Liver (tissue), 9 donors: ENCODE results near the gene SH3PXD2A. TPM values are rescaled to one million over a fixed set of nuclear protein-coding genes. Genes with fewer than 3 reads are reported as not detected.

Experiments used
- DNase-seq: peaks from one replicate; pipeline ENCODE4 v3.0.0-alpha.2; 2017; ENCODE audit warnings: low spot score
- H3K27ac ChIP-seq, 2 donors: one replicate each; pipeline ENCODE4 v1.7.0; 2013; ENCODE audit warnings: inconsistent platforms in 2 of 2, low read length in 2 of 2, control low read depth in 1 of 2, low read depth in 1 of 2, mild to moderate bottlenecking in 1 of 2
- H3K27me3 ChIP-seq, 4 donors: one replicate each; pipeline versions ENCODE4 v1.6.1 to v1.7.0; 2013; ENCODE audit warnings: low read length in 3 of 4, inconsistent platforms in 1 of 4, mild to moderate bottlenecking in 1 of 4, moderate library complexity in 1 of 4; ENCODE audit not compliant: control insufficient read depth in 4 of 4, insufficient read depth in 4 of 4
- H3K36me3 ChIP-seq, 4 donors: one replicate each; pipeline versions ENCODE4 v1.6.1 to v1.7.0; 2013; ENCODE audit warnings: low read length in 3 of 4, mild to moderate bottlenecking in 3 of 4, low read depth in 1 of 4, moderate library complexity in 1 of 4; ENCODE audit not compliant: control insufficient read depth in 4 of 4, insufficient read depth in 3 of 4
- H3K4me1 ChIP-seq, 4 donors: one replicate each; pipeline versions ENCODE4 v1.6.1 to v1.7.0; 2013; ENCODE audit warnings: low read length in 3 of 4, mild to moderate bottlenecking in 3 of 4, moderate library complexity in 1 of 4; ENCODE audit not compliant: control insufficient read depth in 4 of 4, insufficient read depth in 4 of 4
- H3K4me3 ChIP-seq, 3 donors: one replicate each; pipeline versions ENCODE4 v1.6.1 to v1.7.0; 2013; ENCODE audit warnings: low read length in 3 of 3, control low read depth in 1 of 3, low read depth in 1 of 3, mild to moderate bottlenecking in 1 of 3
- H3K9ac ChIP-seq, 2 donors: one replicate each; pipeline ENCODE4 v1.7.0; 2013; ENCODE audit warnings: low read length in 2 of 2, mild to moderate bottlenecking in 2 of 2, moderate library complexity in 2 of 2, control low read depth in 1 of 2, low read depth in 1 of 2
- H3K9me3 ChIP-seq, 4 donors: one replicate each; pipeline versions ENCODE4 v1.6.1 to v1.7.0; 2013; ENCODE audit warnings: low read length in 3 of 4; ENCODE audit not compliant: control insufficient read depth in 4 of 4
- ATF3 ChIP-seq: IDR thresholded peaks from 2 replicates; pipeline ENCODE4 v1.6.1; 2016; ENCODE audit warnings: antibody characterized with exemption
- CTCF ChIP-seq: fragments of 150-350 bp; IDR thresholded peaks from 2 replicates; pipeline ENCODE4 v1.5.1; 2017; ENCODE audit warnings: improper control_type of control experiment, low read depth, low read length; ENCODE audit not compliant: missing input control
- EGR1 ChIP-seq, 2 donors: IDR thresholded peaks; 2 replicates each; pipeline ENCODE4 v1.6.1; 2016 to 2018; ENCODE audit warnings: antibody characterized with exemption in 2 of 2, low read depth in 2 of 2
- FOXA1 ChIP-seq: IDR thresholded peaks from 2 replicates; pipeline ENCODE4 v1.6.1; 2016; ENCODE audit warnings: antibody characterized with exemption
- FOXA2 ChIP-seq: IDR thresholded peaks from 2 replicates; pipeline ENCODE4 v1.6.1; 2016; ENCODE audit warnings: antibody characterized with exemption
- GABPA ChIP-seq, 2 donors: IDR thresholded peaks in 1 of 2; conservative IDR thresholded peaks in 1 of 2; 2 replicates each; pipeline ENCODE4 v1.6.1; 2016; ENCODE audit warnings: antibody characterized with exemption in 2 of 2, mild to moderate bottlenecking in 1 of 2, moderate library complexity in 1 of 2
- HNF4A ChIP-seq, 2 donors: conservative IDR thresholded peaks; 2 replicates each; pipeline ENCODE4 v1.6.1; 2016; ENCODE audit warnings: antibody characterized with exemption in 2 of 2, mild to moderate bottlenecking in 2 of 2
- HNF4G ChIP-seq: IDR thresholded peaks from 2 replicates; pipeline ENCODE4 v1.6.1; 2016; ENCODE audit warnings: antibody characterized with exemption
- JUND ChIP-seq, 2 donors: IDR thresholded peaks; 2 replicates each; pipeline ENCODE4 v1.6.1; 2016; ENCODE audit warnings: antibody characterized with exemption in 2 of 2
- MAX ChIP-seq: IDR thresholded peaks from 2 replicates; pipeline ENCODE4 v1.6.1; 2016; ENCODE audit warnings: antibody characterized with exemption
- NR2F2 ChIP-seq: IDR thresholded peaks from 2 replicates; pipeline ENCODE4 v1.6.1; 2016; ENCODE audit warnings: antibody characterized with exemption
- RAD21 ChIP-seq, 2 donors: IDR thresholded peaks; 2 replicates each; pipeline ENCODE4 v1.6.1; 2016; ENCODE audit warnings: antibody characterized with exemption in 2 of 2, mild to moderate bottlenecking in 2 of 2
- REST ChIP-seq: IDR thresholded peaks from 2 replicates; pipeline ENCODE4 v1.6.1; 2016; ENCODE audit warnings: antibody characterized with exemption, mild to moderate bottlenecking
- RXRA ChIP-seq, 2 donors: IDR thresholded peaks; 2 replicates each; pipeline ENCODE4 v1.6.1; 2017 to 2018; ENCODE audit warnings: antibody characterized with exemption in 2 of 2, mild to moderate bottlenecking in 1 of 2
- SP1 ChIP-seq: IDR thresholded peaks from 2 replicates; pipeline ENCODE4 v1.6.1; 2018; ENCODE audit warnings: antibody characterized with exemption, mild to moderate bottlenecking
- TAF1 ChIP-seq: conservative IDR thresholded peaks from 2 replicates; pipeline ENCODE4 v1.6.1; 2016; ENCODE audit warnings: antibody characterized with exemption, mild to moderate bottlenecking
- YY1 ChIP-seq: IDR thresholded peaks from 2 replicates; pipeline ENCODE4 v1.6.1; 2016; ENCODE audit warnings: antibody characterized with exemption, mild to moderate bottlenecking
- ZBTB33 ChIP-seq: IDR thresholded peaks from 2 replicates; pipeline ENCODE4 v1.6.1; 2016; ENCODE audit warnings: antibody characterized with exemption
- WGBS: extraction: QIAGEN DNeasy Blood & Tissue Kit; methylation state at CpG from one replicate; pipeline ENCODE4 v1.1.7; 2013; 5-methylcytosine and 5-hydroxymethylcytosine counted together
- polyA plus RNA-seq, 2 donors: library from polyadenylated mRNA; stranded (reverse) in 1 of 2; unstranded in 1 of 2; fragments of 200-250 nt in 1 of 2; fragments of >200 nt in 1 of 2; fragmentation: Nextera tagmentation in 1 of 2; extraction: Ambion mirVana in 1 of 2; gene quantifications; one replicate each; pipeline versions ENCODE4 v1.2.1 to v1.2.3, GENCODE V29; 2013 to 2015
- total RNA-seq, 2 donors: library from RNA; depleted of rRNA; stranded (reverse); fragments of >200 nt; gene quantifications; one replicate each; pipeline ENCODE4 v1.2.3, GENCODE V29; 2014
- donor health status: healthy.
- donor health status: healthy.
- donor health status: healthy.
- donor health status: healthy.
- donor health status: healthy.

Gene SH3PXD2A
- total and polyA plus RNA-seq, 4 donors: 0.82 to 5.5 (median 3.9) TPM

DNA sequence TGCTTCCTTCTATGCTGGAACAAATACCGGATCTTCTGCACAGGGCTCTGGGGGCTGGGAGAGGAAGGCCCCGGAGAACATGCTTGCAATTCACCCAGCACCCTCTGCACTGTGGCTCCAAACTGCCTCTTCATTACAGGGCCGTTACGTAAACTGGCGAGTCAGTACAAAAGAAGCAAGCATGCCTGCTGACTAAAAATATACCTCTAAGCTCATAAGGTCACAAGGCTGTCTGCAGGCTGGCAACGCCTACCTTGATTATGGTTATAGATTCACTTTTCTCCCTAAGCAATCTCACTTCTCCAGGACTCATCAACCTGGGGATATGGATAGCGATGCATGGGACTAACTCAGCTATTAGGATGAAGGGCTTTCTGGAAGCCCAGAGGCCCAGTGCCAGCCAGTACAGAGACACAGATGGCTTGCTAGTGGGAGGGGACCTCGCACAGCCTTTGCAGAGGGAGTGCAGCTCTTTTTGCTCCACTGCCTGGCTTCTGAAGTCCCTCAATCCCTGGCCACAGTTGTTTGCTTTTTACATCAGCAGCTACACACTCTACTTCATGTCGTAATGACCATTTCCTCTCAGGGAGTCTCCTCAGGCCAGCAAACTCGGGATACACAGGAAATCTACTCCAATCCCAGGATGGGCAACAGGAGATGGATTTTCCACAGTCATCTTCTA, 96.1 kb downstream of the SH3PXD2A start:
- 63% methylated on average over 10 of the region's 10 CpGs for WGBS
- Histone ChIP-seq H3K27me3 (no peaks in the 10 kb centered on the region), H3K36me3 (no peaks in the 10 kb centered on the region), H3K9me3 (no peaks in the 10 kb centered on the region), H3K4me3 (no peak overlapping the region), H3K9ac (no peak overlapping the region), H3K4me1 (peaks cover 0 to 19% (median 8%) of the 10 kb centered on the region in 4 donors), H3K27ac (peak overlapping the region; percentile 47 to 51)
- DNase-seq: no peak
- TF ChIP-seq REST: peak; percentile 12
- TF ChIP-seq RAD21 (IDR thresholded peaks at IDR 0.05): peak in 1 of 2 donors; percentile 12
- no peak for TF ChIP-seq EGR1 (IDR thresholded peaks at IDR 0.05; ENCODE audit: low read depth in 2 of 2)

GRCh38 chr10:103758294-103758681, 97.1 kb downstream of the SH3PXD2A start:
- no peaks in the 10 kb centered on the region for H3K9me3 ChIP-seq
- no peak for TF ChIP-seq SP1
- TF ChIP-seq ATF3: no peak
- no peak for TF ChIP-seq RXRA (IDR thresholded peaks at IDR 0.05)
- no peak for TF ChIP-seq FOXA1
- TF ChIP-seq REST: no peak
- no peak for TF ChIP-seq TAF1
- TF ChIP-seq GABPA (IDR thresholded peaks at IDR 0.05 in 1 of 2, conservative IDR thresholded peaks at IDR 0.05 in 1 of 2): no peak
- no peak for TF ChIP-seq HNF4A (conservative IDR thresholded peaks at IDR 0.05)
- no peak for TF ChIP-seq JUND (IDR thresholded peaks at IDR 0.05)
- no peak for TF ChIP-seq CTCF
- TF ChIP-seq NR2F2: no peak
- no peak for TF ChIP-seq FOXA2
- TF ChIP-seq MAX: no peak
- no peak for TF ChIP-seq RAD21 (IDR thresholded peaks at IDR 0.05)
- TF ChIP-seq HNF4G: no peak
- no peak for TF ChIP-seq YY1
- no peak for TF ChIP-seq ZBTB33
- TF ChIP-seq EGR1 (IDR thresholded peaks at IDR 0.05; ENCODE audit: low read depth in 2 of 2): no peak
- 82% methylated on average over 2 of the region's 2 CpGs for WGBS
- H3K9ac ChIP-seq: no peak overlapping the region
- H3K27ac ChIP-seq: no peak overlapping the region
- no peak for DNase-seq
- no peaks in the 10 kb centered on the region for H3K36me3 ChIP-seq
- H3K4me1 ChIP-seq: peaks cover 0 to 19% (median 7%) of the 10 kb centered on the region in 4 donors
- no peaks in the 10 kb centered on the region for H3K27me3 ChIP-seq
- no peak overlapping the region for H3K4me3 ChIP-seq
